ENCODE results near the gene PLCL1. TPM values are rescaled to one million over a fixed set of nuclear protein-coding genes. Genes with fewer than 3 reads are reported as not detected.

PLCL1 gene
- total and polyA plus RNA-seq, 3 experiments from 2014 or later, result 0.70 to 2.0 (median 0.71) TPM

DNA sequence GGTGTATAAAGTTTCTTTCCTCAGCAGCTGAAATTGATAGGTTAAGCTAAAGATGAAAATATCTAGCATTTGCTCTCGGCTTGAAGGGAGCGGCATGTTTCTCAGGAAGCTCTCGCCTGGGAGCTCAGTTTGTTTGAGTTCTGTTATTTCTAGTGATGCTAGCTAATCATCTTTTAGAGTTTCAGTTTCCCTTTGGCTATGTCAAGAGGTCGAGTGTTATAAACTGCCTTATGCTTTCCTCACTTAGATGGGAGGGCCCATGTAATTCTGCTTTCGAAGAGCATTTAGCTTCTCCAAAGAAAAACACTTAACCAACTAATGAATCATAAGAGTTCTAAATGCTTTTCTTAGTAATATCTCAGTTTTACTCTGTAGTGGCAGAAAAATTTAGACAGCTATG is 33.6 kb downstream of the PLCL1 start:
- Histone ChIP-seq H3K4me3 (ENCODE audit: low read length) (peak overlapping the region; percentile 29), H3K27me3 (ENCODE audit: insufficient read depth, low read length, poor library complexity, severe bottlenecking) (no peaks in the 10 kb centered on the region), H3K36me3 (ENCODE audit: insufficient read depth, low read length) (no peaks in the 10 kb centered on the region), H3K27ac (ENCODE audit: low read depth, low read length) (no peak overlapping the region), H3K9me3 (ENCODE audit: low read length) (no peaks in the 10 kb centered on the region), H3K4me1 (ENCODE audit: insufficient read depth, low read length) (peaks cover 57% of the 10 kb centered on the region)
- DNase-seq, result peak in 2 of 5 donors; percentile 16 to 36
- H3K4me3 Mint-ChIP-seq, result peak overlapping the region; percentile 47 to 86 (median 71)
- peaks cover 0 to 3% (median 0%) of the 10 kb centered on the region in 5 donors for H3K9me3 Mint-ChIP-seq
- no peaks in the 10 kb centered on the region for H3K36me3 Mint-ChIP-seq
- peak overlapping the region; percentile 9 to 92 (median 60) for H3K27ac Mint-ChIP-seq
- POLR2A ChIA-PET, result no interaction called here
- CTCF ChIA-PET, result interaction anchor here (0.6 to 1.3 kb wide), 2 partner anchors 14 to 24 kb away, joined by 3 read pairs; no protein-coding TSS in a partner anchor
- H3K27me3 Mint-ChIP-seq, result peaks cover 0 to 10% of the 10 kb centered on the region in 2 donors
- peaks cover 13 to 32% (median 29%) of the 10 kb centered on the region in 3 donors for H3K4me1 Mint-ChIP-seq

DNA sequence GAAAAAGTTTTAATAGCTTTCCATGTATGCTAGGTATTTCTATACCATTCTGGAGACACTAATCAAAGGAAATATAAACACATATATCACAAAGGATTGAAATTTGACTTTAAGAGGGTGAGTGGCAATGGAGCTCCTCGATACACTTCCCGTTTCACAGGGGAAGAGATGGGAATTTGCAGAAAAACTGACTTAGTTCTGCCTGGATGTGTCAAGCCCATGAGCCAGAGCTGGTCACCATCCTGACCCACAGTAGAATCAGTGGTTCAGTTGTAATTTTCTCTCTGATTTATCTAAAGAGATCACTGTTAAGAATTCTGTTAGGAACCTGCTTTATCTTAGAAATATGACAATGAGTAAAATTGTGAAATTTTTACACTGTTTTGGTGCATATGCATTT is 34.2 kb downstream of the PLCL1 start:
- Mint-ChIP-seq H3K4me3 (peak overlapping the region in 5 of 7 donors; percentile 70 to 86 (median 73)), H3K9me3 (peaks cover 0 to 3% (median 0%) of the 10 kb centered on the region in 5 donors), H3K27ac (peak overlapping the region in 6 of 8 donors; percentile 9 to 85 (median 52)), H3K27me3 (peaks cover under 1 to 15% of the 10 kb centered on the region in 2 donors), H3K36me3 (no peaks in the 10 kb centered on the region), H3K4me1 (peaks cover 13 to 32% (median 29%) of the 10 kb centered on the region in 3 donors)
- ChIA-PET CTCF (interaction anchor here (0.6 to 1.3 kb wide), 2 partner anchors 13 to 25 kb away, joined by 3 read pairs; no protein-coding TSS in a partner anchor), POLR2A (no interaction called here)
- Histone ChIP-seq H3K36me3 (ENCODE audit: insufficient read depth, low read length) (no peaks in the 10 kb centered on the region), H3K9me3 (ENCODE audit: low read length) (no peaks in the 10 kb centered on the region), H3K27me3 (ENCODE audit: insufficient read depth, low read length, poor library complexity, severe bottlenecking) (no peaks in the 10 kb centered on the region), H3K4me1 (ENCODE audit: insufficient read depth, low read length) (peaks cover 58% of the 10 kb centered on the region), H3K27ac (ENCODE audit: low read depth, low read length) (no peak overlapping the region), H3K4me3 (ENCODE audit: low read length) (peak overlapping the region; percentile 29)
- DNase-seq, result no peak

DNA sequence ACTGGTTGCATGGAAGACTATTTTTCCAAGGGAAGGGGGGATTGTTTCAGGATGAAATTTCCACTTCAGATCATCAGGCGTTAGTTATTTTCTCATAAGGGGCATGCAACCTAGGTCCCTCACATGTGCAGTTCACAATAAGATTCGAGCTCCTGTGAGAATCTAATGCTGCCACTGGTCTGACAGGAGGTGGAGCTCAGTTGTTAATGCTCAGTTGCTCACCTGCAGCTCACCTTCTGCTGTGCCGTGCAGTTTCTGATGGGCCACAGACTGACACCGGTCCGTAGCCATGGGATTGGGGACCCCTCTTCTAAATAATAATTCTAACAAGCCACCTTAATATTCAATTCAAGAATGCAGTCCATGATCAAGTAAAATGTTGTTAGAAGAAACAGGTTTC is 34.9 kb downstream of the PLCL1 start:
- Mint-ChIP-seq H3K27me3 (peaks cover 2 to 19% of the 10 kb centered on the region in 2 donors), H3K27ac (no peak overlapping the region), H3K36me3 (peaks cover 0 to 1% (median 0%) of the 10 kb centered on the region in 3 donors), H3K9me3 (no peaks in the 10 kb centered on the region), H3K4me1 (peaks cover 13 to 32% (median 29%) of the 10 kb centered on the region in 3 donors), H3K4me3 (peak overlapping the region in 1 of 7 donors; percentile 2)
- H3K4me3 ChIP-seq (ENCODE audit: low read length), result no peak overlapping the region
- no peak overlapping the region for H3K27ac ChIP-seq (ENCODE audit: low read depth, low read length)
- no peak for DNase-seq
- no peaks in the 10 kb centered on the region for H3K27me3 ChIP-seq (ENCODE audit: insufficient read depth, low read length, poor library complexity, severe bottlenecking)
- no peaks in the 10 kb centered on the region for H3K36me3 ChIP-seq (ENCODE audit: insufficient read depth, low read length)
- CTCF ChIA-PET, result no interaction called here
- no peaks in the 10 kb centered on the region for H3K9me3 ChIP-seq (ENCODE audit: low read length)
- POLR2A ChIA-PET, result no interaction called here
- H3K4me1 ChIP-seq (ENCODE audit: insufficient read depth, low read length), result peaks cover 58% of the 10 kb centered on the region

DNA sequence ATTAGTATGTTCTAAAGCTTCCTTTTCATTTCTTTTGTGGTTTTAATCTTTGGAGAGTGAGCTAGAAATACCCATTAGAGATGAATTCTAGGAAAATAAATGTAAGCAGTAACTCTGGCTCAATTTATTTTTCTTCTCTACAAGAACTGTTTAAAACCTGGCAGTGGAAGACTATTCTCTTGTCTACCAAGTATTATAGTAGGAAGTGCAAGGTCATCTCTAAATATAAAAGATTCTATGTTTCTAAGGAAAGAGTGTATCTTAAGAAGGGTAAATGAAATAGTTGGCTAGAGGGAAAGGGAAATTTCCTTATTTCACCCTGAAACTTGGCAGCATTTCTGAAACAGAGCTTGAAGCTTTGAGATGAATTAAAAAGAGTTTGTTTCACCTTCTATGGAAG is 35.5 kb downstream of the PLCL1 start:
- Histone ChIP-seq H3K4me1 (ENCODE audit: insufficient read depth, low read length) (peaks cover 58% of the 10 kb centered on the region), H3K27ac (ENCODE audit: low read depth, low read length) (no peak overlapping the region), H3K9me3 (ENCODE audit: low read length) (no peaks in the 10 kb centered on the region), H3K27me3 (ENCODE audit: insufficient read depth, low read length, poor library complexity, severe bottlenecking) (no peaks in the 10 kb centered on the region), H3K4me3 (ENCODE audit: low read length) (no peak overlapping the region), H3K36me3 (ENCODE audit: insufficient read depth, low read length) (no peaks in the 10 kb centered on the region)
- Mint-ChIP-seq H3K9me3 (no peaks in the 10 kb centered on the region), H3K27me3 (peaks cover 2 to 21% of the 10 kb centered on the region in 2 donors), H3K36me3 (peaks cover 0 to 2% (median 0%) of the 10 kb centered on the region in 3 donors), H3K4me3 (no peak overlapping the region), H3K27ac (no peak overlapping the region), H3K4me1 (peaks cover 13 to 32% (median 29%) of the 10 kb centered on the region in 3 donors)
- ChIA-PET CTCF (no interaction called here), POLR2A (no interaction called here)
- DNase-seq, result no peak

DNA sequence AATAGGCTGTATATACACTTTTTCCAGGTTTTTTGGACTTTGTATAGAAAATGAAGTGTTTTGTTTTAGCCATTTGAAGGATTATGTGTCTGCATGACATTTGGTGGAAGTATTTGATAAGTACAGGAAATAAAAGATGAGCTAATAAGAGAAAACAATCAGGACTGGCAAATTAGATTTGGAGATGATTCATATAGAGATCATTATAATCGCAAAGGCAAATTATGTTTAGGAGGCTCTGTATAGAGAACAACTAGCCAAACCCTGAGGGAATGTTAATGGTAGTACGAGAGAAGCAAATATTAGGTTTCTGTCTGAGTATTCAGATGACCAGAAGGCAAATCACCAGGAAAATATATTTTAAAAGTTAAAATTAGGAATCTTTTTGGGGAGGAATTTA is 41.7 kb downstream of the PLCL1 start:
- H3K4me3 ChIP-seq (ENCODE audit: low read length), result no peak overlapping the region
- POLR2A ChIA-PET, result interaction anchor here (1.0 kb wide), 1 partner anchor 20 kb away, joined by 4 read pairs; no protein-coding TSS in a partner anchor

DNA sequence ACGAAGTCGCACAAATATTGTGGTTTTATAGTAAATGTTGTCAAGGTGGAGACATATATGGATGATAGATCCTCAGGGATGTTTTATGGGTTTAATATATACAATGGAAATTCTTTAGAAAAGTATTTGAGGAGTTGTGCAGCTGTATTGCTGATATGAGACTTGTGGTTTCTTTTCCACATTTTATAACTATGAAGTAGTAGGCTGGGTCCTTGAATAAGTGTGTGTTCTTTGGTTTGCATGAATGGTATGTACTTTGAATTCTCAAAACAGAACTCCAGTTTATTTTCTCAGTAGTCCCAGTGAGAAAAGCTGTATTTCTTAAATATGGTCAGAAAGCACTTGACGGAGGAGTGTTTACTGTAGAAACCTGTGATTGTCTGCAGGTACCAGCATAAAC is 42.4 kb downstream of the PLCL1 start:
- H3K27ac Mint-ChIP-seq, result no peak overlapping the region
- POLR2A ChIA-PET, result no interaction called here

More for the DNA sequence above, 41.7 kb downstream of the PLCL1 start:
- Mint-ChIP-seq H3K27me3 (peaks cover 10 to 39% of the 10 kb centered on the region in 2 donors), H3K36me3 (peaks cover 0 to 2% (median 0%) of the 10 kb centered on the region in 3 donors), H3K4me3 (no peak overlapping the region), H3K9me3 (no peaks in the 10 kb centered on the region), H3K27ac (no peak overlapping the region), H3K4me1 (peaks cover 7 to 26% (median 11%) of the 10 kb centered on the region in 3 donors)
- H3K9me3 ChIP-seq (ENCODE audit: low read length), result no peaks in the 10 kb centered on the region
- DNase-seq, result no peak
- H3K27ac ChIP-seq (ENCODE audit: low read depth, low read length), result no peak overlapping the region
- no peaks in the 10 kb centered on the region for H3K36me3 ChIP-seq (ENCODE audit: insufficient read depth, low read length)
- CTCF ChIA-PET, result no interaction called here
- H3K27me3 ChIP-seq (ENCODE audit: insufficient read depth, low read length, poor library complexity, severe bottlenecking), result no peaks in the 10 kb centered on the region
- H3K4me1 ChIP-seq (ENCODE audit: insufficient read depth, low read length), result peaks cover 69% of the 10 kb centered on the region

DNA sequence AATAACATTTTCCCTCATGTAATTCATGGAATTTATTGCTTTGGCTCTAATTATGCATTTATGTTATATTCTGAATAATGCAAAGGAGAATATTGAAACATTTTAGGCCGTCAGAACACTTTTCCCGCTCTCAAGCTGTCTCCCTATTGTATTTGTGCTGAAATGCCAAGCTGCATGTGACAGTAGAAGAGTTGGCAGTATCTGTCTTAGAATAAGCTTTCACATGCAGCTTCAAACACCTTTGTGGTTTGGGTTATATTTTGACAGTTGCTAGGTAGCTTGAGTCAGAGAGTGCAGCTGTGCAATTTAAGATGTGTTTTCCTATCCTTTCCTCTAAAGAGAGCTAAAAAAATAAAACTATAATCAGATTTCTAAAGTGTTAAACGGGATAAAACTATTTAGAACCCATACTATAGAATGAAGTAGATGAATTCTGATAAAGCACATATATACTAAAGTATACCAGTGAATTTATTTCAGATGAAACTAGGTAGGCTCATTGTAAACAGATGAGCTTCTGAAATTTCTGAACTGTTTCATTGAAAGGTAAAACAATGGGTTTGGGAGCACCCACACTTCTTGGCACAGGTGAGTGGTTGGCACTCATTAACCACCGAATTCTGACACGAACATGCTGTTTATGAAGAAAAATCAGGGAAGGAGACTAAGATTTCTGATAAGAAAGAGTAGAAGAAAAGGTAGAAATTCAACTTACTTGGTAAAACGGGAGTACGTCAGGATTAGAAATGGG is 43.4 kb downstream of the PLCL1 start:
- no peak overlapping the region for H3K4me3 ChIP-seq (ENCODE audit: low read length)
- H3K27me3 ChIP-seq (ENCODE audit: insufficient read depth, low read length, poor library complexity, severe bottlenecking), result no peaks in the 10 kb centered on the region
- H3K36me3 Mint-ChIP-seq, result peaks cover 0 to 2% (median 0%) of the 10 kb centered on the region in 3 donors
- no peak overlapping the region for H3K4me3 Mint-ChIP-seq
- no peaks in the 10 kb centered on the region for H3K9me3 Mint-ChIP-seq
- no peaks in the 10 kb centered on the region for H3K9me3 ChIP-seq (ENCODE audit: low read length)
- CTCF ChIA-PET, result no interaction called here
- peak overlapping the region in 2 of 8 donors; percentile 43 to 59 for H3K27ac Mint-ChIP-seq
- DNase-seq, result peak in 1 of 5 donors; percentile 72
- POLR2A ChIA-PET, result no interaction called here
- peaks cover 7 to 19% (median 11%) of the 10 kb centered on the region in 3 donors for H3K4me1 Mint-ChIP-seq
- peaks cover 10 to 34% of the 10 kb centered on the region in 2 donors for H3K27me3 Mint-ChIP-seq
- H3K4me1 ChIP-seq (ENCODE audit: insufficient read depth, low read length), result peaks cover 63% of the 10 kb centered on the region
- no peak overlapping the region for H3K27ac ChIP-seq (ENCODE audit: low read depth, low read length)
- no peaks in the 10 kb centered on the region for H3K36me3 ChIP-seq (ENCODE audit: insufficient read depth, low read length)

More for the DNA sequence above, 42.4 kb downstream of the PLCL1 start:
- Histone ChIP-seq H3K9me3 (ENCODE audit: low read length) (no peaks in the 10 kb centered on the region), H3K36me3 (ENCODE audit: insufficient read depth, low read length) (no peaks in the 10 kb centered on the region), H3K27me3 (ENCODE audit: insufficient read depth, low read length, poor library complexity, severe bottlenecking) (no peaks in the 10 kb centered on the region), H3K4me3 (ENCODE audit: low read length) (no peak overlapping the region), H3K4me1 (ENCODE audit: insufficient read depth, low read length) (peaks cover 65% of the 10 kb centered on the region), H3K27ac (ENCODE audit: low read depth, low read length) (no peak overlapping the region)
- CTCF ChIA-PET, result no interaction called here
- no peak for DNase-seq
- H3K27me3 Mint-ChIP-seq, result peaks cover 10 to 42% of the 10 kb centered on the region in 2 donors
- no peak overlapping the region for H3K4me3 Mint-ChIP-seq
- H3K4me1 Mint-ChIP-seq, result peaks cover 7 to 26% (median 11%) of the 10 kb centered on the region in 3 donors
- H3K36me3 Mint-ChIP-seq, result peaks cover 0 to 2% (median 0%) of the 10 kb centered on the region in 3 donors
- H3K9me3 Mint-ChIP-seq, result no peaks in the 10 kb centered on the region

DNA sequence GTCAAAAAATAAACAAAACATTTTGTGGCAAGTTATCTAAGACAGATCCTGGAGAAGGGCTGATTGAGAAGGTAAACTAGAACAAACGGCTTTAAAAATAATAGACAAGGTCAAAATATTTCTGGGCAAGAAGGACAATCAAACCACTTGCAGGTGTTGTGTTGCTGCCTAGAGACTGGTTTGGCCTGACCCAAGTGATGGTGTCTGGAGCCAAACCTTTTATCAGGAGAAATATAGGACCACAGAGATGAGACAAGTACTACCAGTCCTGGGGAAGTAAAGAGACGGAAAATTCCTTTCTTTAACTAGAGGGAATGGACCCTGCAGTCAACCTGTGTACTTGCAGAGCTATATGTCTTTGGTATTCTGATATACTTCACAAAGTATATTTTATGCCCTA is 44.2 kb downstream of the PLCL1 start:
- ChIA-PET POLR2A (no interaction called here), CTCF (no interaction called here)
- Histone ChIP-seq H3K4me3 (ENCODE audit: low read length) (no peak overlapping the region), H3K36me3 (ENCODE audit: insufficient read depth, low read length) (no peaks in the 10 kb centered on the region), H3K27me3 (ENCODE audit: insufficient read depth, low read length, poor library complexity, severe bottlenecking) (no peaks in the 10 kb centered on the region), H3K4me1 (ENCODE audit: insufficient read depth, low read length) (peaks cover 63% of the 10 kb centered on the region), H3K9me3 (ENCODE audit: low read length) (no peaks in the 10 kb centered on the region), H3K27ac (ENCODE audit: low read depth, low read length) (no peak overlapping the region)
- H3K27me3 Mint-ChIP-seq, result peaks cover 9 to 27% of the 10 kb centered on the region in 2 donors
- H3K4me3 Mint-ChIP-seq, result no peak overlapping the region
- no peaks in the 10 kb centered on the region for H3K9me3 Mint-ChIP-seq
- H3K4me1 Mint-ChIP-seq, result peaks cover 7 to 19% (median 11%) of the 10 kb centered on the region in 3 donors
- peaks cover 0 to 2% (median 0%) of the 10 kb centered on the region in 3 donors for H3K36me3 Mint-ChIP-seq
- H3K27ac Mint-ChIP-seq, result peak overlapping the region in 1 of 8 donors; percentile 14
- no peak for DNase-seq

Measured in CD8-positive, alpha-beta memory T cell (primary cell).